ENCODE results near the gene MAFG.
"Not testable (repeated sequence)": the region's sequence is repeated elsewhere in the genome, so short reads cannot be mapped to it uniquely, and the experiment has no call there.

The MAFG gene

GRCh38 chr17:81922566-81923301, 4.8 kb downstream of the MAFG start:
- DNase-seq = no peak

GRCh38 chr17:81921996-81922565, 5.5 kb downstream of the MAFG start:
- no peak for DNase-seq

GRCh38 chr17:81921537-81921862, 6.0 kb downstream of the MAFG start:
- no peak for DNase-seq

GRCh38 chr17:81920612-81921536, 6.7 kb downstream of the MAFG start:
- DNase-seq = no peak

GRCh38 chr17:81918832-81919545, 8.5 kb downstream of the MAFG start:
- DNase-seq = no peak

GRCh38 chr17:81918333-81918669, 9.2 kb downstream of the MAFG start:
- not testable (repeated sequence) for DNase-seq

GRCh38 chr17:81917565-81918332, 9.8 kb downstream of the MAFG start, which contains the start of gene SIRT7:
Gene SIRT7, minus strand, starts transcription at chr17:81918176. Its CDS starts 45 bp downstream, at chr17:81918131.
- peak; percentile 92 for DNase-seq

- DNase-seq = no peak
These were observed 11.1 kb downstream of the MAFG start for GRCh38 chr17:81916234-81917001.

GRCh38 chr17:81915331-81915730, 12.2 kb downstream of the MAFG start:
- DNase-seq = no peak

- DNase-seq = no peak
These were observed 13.3 kb downstream of the MAFG start for GRCh38 chr17:81914103-81914850.

GRCh38 chr17:81913394-81914102, 14.0 kb downstream of the MAFG start:
- DNase-seq = no peak

GRCh38 chr17:81912441-81913309, 14.9 kb downstream of the MAFG start:
- DNase-seq = no peak

GRCh38 chr17:81911969-81912368, 15.6 kb downstream of the MAFG start:
- no peak for DNase-seq

GRCh38 chr17:81911277-81911961, 16.1 kb downstream of the MAFG start, which contains the start of gene PCYT2:
Gene PCYT2, minus strand, starts transcription at chr17:81911399. Its CDS starts 44 bp downstream, at chr17:81911355.
- DNase-seq = peak; percentile 95

GRCh38 chr17:81910840-81911276, 16.7 kb downstream of the MAFG start:
- peak; percentile 70 for DNase-seq

- no peak for DNase-seq
These were observed 17.3 kb downstream of the MAFG start for GRCh38 chr17:81909966-81910839.

- DNase-seq = no peak
These were observed 18.3 kb downstream of the MAFG start for GRCh38 chr17:81909231-81909630.

All from activated CD8-positive, alpha-beta memory T cell treated with anti-CD3 and anti-CD28 coated beads, Interleukin-2, amount 50 U/mL, for 48 hours (primary cell).